Measurements from ENCODE around the gene CD300LG.

CD300LG gene

DNA sequence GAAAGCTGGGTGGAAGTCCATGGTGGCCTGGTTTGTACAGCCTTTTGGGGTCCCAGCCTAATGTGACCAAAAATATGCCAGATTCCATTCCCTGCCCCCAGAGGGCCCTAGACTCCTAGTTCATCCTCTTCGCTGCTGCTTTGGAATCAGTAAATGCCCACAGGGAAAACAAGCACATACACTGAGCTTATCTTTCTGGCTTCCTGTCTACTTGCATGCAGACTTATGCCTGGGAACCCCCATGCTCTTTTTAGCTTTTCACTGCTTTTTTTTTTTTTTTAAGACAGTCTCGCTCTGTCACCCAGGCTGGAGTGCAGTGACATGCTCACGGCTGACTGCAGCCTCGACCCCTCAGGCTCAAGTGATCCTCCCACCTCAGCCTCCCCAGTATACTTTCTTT is 6.2 kb upstream of the CD300LG start:
- DNase-seq (ENCODE audit: low read depth) = no peak
- no peak overlapping the region for H3K4me3 ChIP-seq (ENCODE audit: low read depth, low read length)
- TF ChIP-seq, protein P1, sequence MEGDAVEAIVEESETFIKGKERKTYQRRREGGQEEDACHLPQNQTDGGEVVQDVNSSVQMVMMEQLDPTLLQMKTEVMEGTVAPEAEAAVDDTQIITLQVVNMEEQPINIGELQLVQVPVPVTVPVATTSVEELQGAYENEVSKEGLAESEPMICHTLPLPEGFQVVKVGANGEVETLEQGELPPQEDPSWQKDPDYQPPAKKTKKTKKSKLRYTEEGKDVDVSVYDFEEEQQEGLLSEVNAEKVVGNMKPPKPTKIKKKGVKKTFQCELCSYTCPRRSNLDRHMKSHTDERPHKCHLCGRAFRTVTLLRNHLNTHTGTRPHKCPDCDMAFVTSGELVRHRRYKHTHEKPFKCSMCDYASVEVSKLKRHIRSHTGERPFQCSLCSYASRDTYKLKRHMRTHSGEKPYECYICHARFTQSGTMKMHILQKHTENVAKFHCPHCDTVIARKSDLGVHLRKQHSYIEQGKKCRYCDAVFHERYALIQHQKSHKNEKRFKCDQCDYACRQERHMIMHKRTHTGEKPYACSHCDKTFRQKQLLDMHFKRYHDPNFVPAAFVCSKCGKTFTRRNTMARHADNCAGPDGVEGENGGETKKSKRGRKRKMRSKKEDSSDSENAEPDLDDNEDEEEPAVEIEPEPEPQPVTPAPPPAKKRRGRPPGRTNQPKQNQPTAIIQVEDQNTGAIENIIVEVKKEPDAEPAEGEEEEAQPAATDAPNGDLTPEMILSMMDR (IDR thresholded peaks at IDR 0.05; ENCODE audit: control insufficient read depth, extremely low read depth, insufficient read depth) = 0 out of 2 replicates have a peak, but pooled peaks have one; percentile 11

DNA sequence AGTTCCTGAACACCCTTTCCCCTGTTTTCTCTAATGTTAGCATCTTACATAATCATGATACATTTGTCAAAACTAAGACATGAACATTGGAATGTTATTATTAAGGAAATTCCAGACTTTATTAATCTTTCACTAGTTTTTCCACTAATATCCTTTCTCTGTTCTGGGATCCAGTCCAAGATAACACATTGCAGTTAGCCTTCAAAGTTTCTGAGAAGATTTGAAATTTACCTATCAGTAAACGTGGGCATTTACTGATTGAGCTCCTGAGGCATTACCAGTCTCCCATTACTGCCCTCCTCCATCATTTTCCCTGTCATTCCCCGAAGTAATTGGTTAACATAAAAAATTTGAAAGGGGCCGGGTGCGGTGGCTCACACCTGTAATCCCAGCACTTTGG is 5.7 kb upstream of the CD300LG start:
- DNase-seq (ENCODE audit: low read depth) = no peak
- H3K4me3 ChIP-seq (ENCODE audit: low read depth, low read length) = no peak overlapping the region
- TF ChIP-seq, protein P1 (IDR thresholded peaks at IDR 0.05; ENCODE audit: control insufficient read depth, extremely low read depth, insufficient read depth) = no peak

DNA sequence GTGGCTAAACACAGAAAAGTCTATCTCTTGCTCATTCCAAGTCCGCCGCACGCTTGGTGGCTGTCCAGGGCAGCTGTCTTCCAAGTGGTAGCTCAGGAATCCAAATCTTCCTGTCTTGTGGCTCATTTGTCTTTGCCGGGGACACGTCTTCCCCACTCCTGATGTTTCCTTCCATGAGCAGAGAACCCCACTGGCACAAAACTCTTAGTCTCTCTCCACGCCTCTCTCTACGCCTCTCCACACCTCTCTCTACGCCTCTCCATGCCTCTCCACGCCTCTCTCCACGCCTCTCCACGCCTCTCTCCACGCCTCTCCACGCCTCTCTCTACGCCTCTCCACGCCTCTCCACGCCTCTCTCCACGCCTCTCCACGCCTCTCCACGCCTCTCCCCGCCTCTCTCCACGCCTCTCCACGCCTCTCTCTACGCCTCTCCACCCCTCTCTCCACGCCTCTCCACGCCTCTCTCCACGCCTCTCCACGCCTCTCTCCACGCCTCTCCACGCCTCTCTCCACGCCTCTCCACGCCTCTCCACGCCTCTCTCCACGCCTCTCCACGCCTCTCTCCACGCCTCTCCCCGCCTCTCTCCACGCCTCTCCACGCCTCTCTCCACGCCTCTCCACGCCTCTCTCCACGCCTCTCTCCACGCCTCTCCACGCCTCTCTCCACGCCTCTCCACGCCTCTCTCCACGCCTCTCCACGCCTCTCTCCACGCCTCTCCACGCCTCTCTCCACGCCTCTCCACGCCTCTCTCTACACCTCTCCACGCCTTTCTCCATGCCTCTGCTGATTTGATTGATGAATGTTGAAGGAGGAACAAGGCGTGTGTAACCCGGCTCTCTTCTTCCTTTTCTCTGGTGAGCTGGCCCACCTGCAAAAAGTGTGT is 4.6 kb upstream of the CD300LG start:
- H3K4me3 ChIP-seq (ENCODE audit: low read depth, low read length) = peak overlapping the region; percentile 25; the same call in 1 of the 2 replicates
- peak; percentile 47 for DNase-seq (ENCODE audit: low read depth)

DNA sequence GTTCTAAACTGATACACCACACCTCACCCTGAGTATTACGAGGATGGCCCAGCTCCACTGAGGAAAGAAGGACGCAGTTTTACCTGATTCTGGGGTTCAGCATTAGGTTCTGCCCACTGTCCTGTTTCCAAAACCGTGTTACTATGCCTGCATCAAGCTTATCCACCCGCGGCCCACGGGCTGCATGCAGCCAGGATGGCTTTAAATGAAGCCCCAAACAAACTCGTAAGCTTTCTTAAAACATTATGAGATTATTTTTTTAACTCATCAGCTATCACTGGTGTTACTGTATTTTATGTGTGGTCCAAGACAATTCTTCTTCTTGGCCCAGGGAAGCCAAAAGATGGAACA is 4.0 kb upstream of the CD300LG start:
- no peak for DNase-seq (ENCODE audit: low read depth)
- H3K4me3 ChIP-seq (ENCODE audit: low read depth, low read length) = no peak overlapping the region
- TF ChIP-seq, protein P1 (IDR thresholded peaks at IDR 0.05; ENCODE audit: control insufficient read depth, extremely low read depth, insufficient read depth) = no peak

DNA sequence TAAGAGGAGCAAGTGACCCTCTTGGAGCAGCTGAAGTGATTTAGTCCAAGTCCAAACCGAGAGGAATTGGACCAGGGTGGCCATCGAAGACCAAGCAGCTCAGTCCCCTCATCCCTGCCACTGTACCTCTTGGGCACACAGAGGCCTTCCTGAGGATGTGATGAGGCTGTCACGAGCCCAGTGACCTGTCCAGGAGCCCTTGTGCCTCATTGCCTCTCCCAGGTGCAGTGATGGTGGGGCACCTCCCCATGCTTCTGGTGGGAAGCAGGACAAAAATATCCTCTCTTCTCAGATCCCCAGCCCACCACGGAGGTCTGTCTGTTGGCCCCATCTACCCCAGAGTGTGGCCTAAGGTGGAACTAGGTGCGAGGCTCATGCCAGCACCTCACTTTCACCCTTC is 2.7 kb upstream of the CD300LG start:
- no peak for DNase-seq (ENCODE audit: low read depth)
- TF ChIP-seq, protein P1 (IDR thresholded peaks at IDR 0.05; ENCODE audit: control insufficient read depth, extremely low read depth, insufficient read depth) = no peak
- H3K4me3 ChIP-seq (ENCODE audit: low read depth, low read length) = no peak overlapping the region

DNA sequence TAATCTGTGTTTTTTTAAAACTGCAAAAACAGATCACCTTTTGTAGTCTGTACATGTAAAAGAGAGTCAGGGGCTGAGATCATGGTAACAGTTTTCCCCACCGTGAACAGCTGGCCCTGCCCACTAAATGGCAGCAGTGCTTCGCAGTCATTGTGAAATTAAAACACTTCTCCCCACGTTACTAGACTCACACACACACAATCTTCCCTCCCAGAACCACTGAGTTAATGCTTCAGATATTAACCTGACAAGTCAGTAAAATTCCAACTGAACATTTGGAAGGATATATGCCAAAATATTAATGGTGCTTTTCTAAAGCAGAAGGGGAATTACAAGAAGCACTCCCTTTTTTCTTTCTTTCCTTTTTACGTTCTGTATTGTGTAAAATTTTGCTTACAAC is 1.2 kb upstream of the CD300LG start:
- no peak overlapping the region for H3K4me3 ChIP-seq (ENCODE audit: low read depth, low read length)
- no peak for DNase-seq (ENCODE audit: low read depth)
- TF ChIP-seq, protein P1 (IDR thresholded peaks at IDR 0.05; ENCODE audit: control insufficient read depth, extremely low read depth, insufficient read depth) = no peak

DNA sequence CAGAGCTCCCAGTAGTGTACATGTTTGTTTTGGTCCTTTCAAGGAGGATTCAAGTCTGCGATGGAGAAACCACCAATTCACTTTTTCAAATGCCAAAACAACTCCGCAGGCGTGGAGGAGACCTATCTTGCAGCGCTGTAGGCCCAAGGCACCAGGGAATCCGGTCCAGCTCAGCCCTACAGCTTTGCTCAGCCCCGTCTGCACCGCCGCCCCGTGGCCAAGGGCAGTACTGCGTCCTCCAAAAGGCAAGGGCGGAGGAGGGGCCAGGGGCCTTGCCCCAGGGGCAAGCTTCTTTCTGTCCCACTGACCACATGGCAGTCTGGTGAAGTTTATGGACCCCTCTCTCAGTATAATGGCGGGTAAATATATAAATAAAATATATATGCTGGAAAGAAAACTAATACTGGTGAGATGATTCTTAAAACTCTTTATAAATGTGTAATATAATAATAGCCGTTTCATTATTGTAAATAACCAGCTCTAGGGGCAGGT is 709 bp upstream of the CD300LG start:
- no peak overlapping the region for H3K4me3 ChIP-seq (ENCODE audit: low read depth, low read length)
- DNase-seq (ENCODE audit: low read depth) = peak; percentile 45
- TF ChIP-seq, protein P1 (IDR thresholded peaks at IDR 0.05; ENCODE audit: control insufficient read depth, extremely low read depth, insufficient read depth) = peak; percentile 99

Measured in LNCaP clone FGC (cell line).